PC-9 (cell line): ENCODE measurements around the gene TMEM205.

Experiments used
- CTCF ChIP-seq: fragments of 200-600 bp; sonication (generic); conservative IDR thresholded peaks from 2 replicates; pipeline ENCODE4 v1.6.1; 2017; ENCODE audit warnings: mixed run types, antibody characterized with exemption, mild to moderate bottlenecking, moderate library complexity
- EZH2 ChIP-seq: fragments of 200-600 bp; sonication (generic); IDR thresholded peaks from 2 replicates; pipeline ENCODE4 v1.8.0; 2017; ENCODE audit warnings: antibody characterized with exemption, low read depth

DNA sequence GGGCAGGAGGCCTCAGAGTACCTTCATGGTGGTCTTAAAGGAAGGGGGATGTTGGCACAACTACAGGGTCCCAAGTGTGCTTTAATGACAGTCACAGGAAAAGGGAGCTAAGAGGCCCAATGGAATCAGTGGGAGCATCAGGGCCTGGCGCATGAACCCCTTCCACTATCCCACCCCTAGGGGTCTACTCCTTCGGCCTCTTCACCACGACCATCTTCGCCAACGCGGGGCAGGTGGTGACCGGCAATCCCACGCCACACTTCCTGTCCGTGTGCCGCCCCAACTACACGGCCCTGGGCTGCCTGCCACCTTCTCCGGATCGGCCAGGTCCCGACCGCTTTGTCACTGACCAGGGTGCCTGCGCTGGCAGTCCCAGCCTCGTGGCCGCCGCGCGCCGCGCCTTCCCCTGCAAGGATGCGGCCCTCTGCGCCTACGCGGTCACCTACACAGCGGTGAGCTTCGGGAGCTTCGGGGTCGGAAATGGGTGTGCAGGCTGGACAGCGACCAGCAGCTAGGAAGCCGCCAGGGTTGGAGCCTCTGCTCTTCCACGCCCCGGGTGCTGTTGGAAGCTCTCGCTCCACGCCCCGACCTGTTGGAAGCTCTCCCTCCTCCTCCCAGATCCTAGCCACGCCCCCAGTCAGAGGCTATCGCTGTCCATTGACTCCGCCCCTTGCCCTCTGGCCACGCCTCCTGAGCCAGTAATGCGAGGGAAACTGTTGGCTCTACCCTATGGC is 15.1 kb upstream of the TMEM205 start:
- TF ChIP-seq CTCF (no peak), EZH2 (no peak)
